Caco-2 (cell line): ENCODE data around the gene SIX5. TPM values are rescaled to one million over a fixed set of nuclear protein-coding genes. Genes with fewer than 3 reads are reported as not detected.

Experiments
- BruUV-seq: library from RNA; stranded (reverse); fragments of 400-500 nt; replicated peaks from 2 replicates; lab custom pipeline; 2021; lab: Mats Ljungman, UMichigan
- CTCF ChIA-PET: fragments of 300-600 bp; sonication (Branson Sonifier 250); formaldehyde crosslinking; loops from one replicate; lab custom pipeline; 2022; ENCODE audit warnings: antibody characterized with exemption; lab: Charles Lee
- POLR2A ChIA-PET: fragments of 300-600 bp; sonication (Branson Sonifier 250); formaldehyde crosslinking; loops from one replicate; lab custom pipeline; 2022; ENCODE audit warnings: antibody characterized with exemption; lab: Charles Lee
- DNase-seq, 2 experiments: peaks; one replicate each; pipeline versions ENCODE4 v3.0.0 to v3.0.0-alpha.2; 2020 to 2022
- H3K27me3 ChIP-seq: replicated peaks from 2 replicates; pipeline ENCODE4 v1.6.0; 2011; ENCODE audit warnings: low read length; ENCODE audit not compliant: control insufficient read depth, insufficient read depth
- H3K36me3 ChIP-seq: 2 replicates; pipeline ENCODE4 v1.5.1; 2011; ENCODE audit warnings: low read length; ENCODE audit not compliant: control insufficient read depth, insufficient read depth
- H3K4me1 ChIP-seq: fragments of 250-450 bp; sonication (Bioruptor Pico); 2 replicates; pipeline ENCODE4 v1.5.1; 2020; ENCODE audit warnings: mild to moderate bottlenecking
- H3K4me3 ChIP-seq: 2 replicates; pipeline ENCODE4 v1.5.1; 2011; ENCODE audit warnings: low read depth, mild to moderate bottlenecking, control low read depth, low read length
- H3K9me3 ChIP-seq: fragments of 250-450 bp; sonication (Bioruptor Pico); 2 replicates; pipeline ENCODE4 v1.5.1; 2020; ENCODE audit warnings: mild to moderate bottlenecking, moderate library complexity
- H3K27ac Mint-ChIP-seq: one replicate; pipeline ENCODE4 v1.8.0; 2022; ENCODE audit warnings: mixed read lengths; ENCODE audit not compliant: unreplicated experiment
- H3K27me3 Mint-ChIP-seq: one replicate; pipeline ENCODE4 v1.8.0; 2022; ENCODE audit warnings: mixed read lengths; ENCODE audit not compliant: insufficient read depth, unreplicated experiment
- H3K36me3 Mint-ChIP-seq: one replicate; pipeline ENCODE4 v1.8.0; 2022; ENCODE audit warnings: mild to moderate bottlenecking, mixed read lengths; ENCODE audit not compliant: insufficient read depth, unreplicated experiment
- H3K4me1 Mint-ChIP-seq: one replicate; pipeline ENCODE4 v1.8.0; 2022; ENCODE audit warnings: low read depth, mixed read lengths; ENCODE audit not compliant: unreplicated experiment
- H3K4me3 Mint-ChIP-seq: one replicate; pipeline ENCODE4 v1.8.0; 2022; ENCODE audit warnings: mild to moderate bottlenecking, moderate library complexity, mixed read lengths; ENCODE audit not compliant: unreplicated experiment
- H3K9me3 Mint-ChIP-seq: one replicate; pipeline ENCODE4 v1.8.0; 2022; ENCODE audit warnings: mixed read lengths; ENCODE audit not compliant: unreplicated experiment
- CTCF ChIP-seq, 2 experiments: fragments of 200-600 bp in 1 of 2; IDR thresholded peaks; 1 replicate in 1 of 2; 2 replicates in 1 of 2; pipeline versions ENCODE4 v1.5.1 to v1.8.0; 2011 to 2022; ENCODE audit warnings: antibody characterized with exemption in 1 of 2, control low read depth in 1 of 2, inconsistent platforms in 1 of 2, low read depth in 1 of 2, low read length in 1 of 2, mild to moderate bottlenecking in 1 of 2, moderate library complexity in 1 of 2; ENCODE audit not compliant: insufficient read depth in 1 of 2, severe bottlenecking in 1 of 2, unreplicated experiment in 1 of 2
- intact Hi-C: fragments of 100-400 bp; cut with micrococcal nuclease; formaldehyde crosslinking; loops from one replicate; pipeline ENCODE4 v1.10.0; 2022; ENCODE audit not compliant: unreplicated experiment
- total RNA-seq: library from RNA; stranded (reverse); gene quantifications from 2 replicates; pipeline ENCODE4 v1.2.3, GENCODE V29; 2022

SIX5 gene
- total RNA-seq, 1 experiment from 2014 or later = 28.6 TPM

- Mint-ChIP-seq H3K27me3 (no peaks in the 10 kb centered on the region), H3K27ac (peak within 1 kb of the TSS; percentile 79), H3K4me3 (peak within 1 kb of the TSS; percentile 92), H3K9me3 (no peaks in the 10 kb centered on the region), H3K4me1 (peaks cover 23% of the 10 kb centered on the region), H3K36me3 (peaks cover 54% of the 10 kb centered on the region)
- intact Hi-C loops = no loop called here
- POLR2A ChIA-PET = interaction anchor here (0.6 to 1.3 kb wide), 9 partner anchors 9 to 381 kb away, joined by 3 to 22 read pairs (median 4); partner anchors contain the start of genes DMPK, QPCTL, SIX5 and SYMPK
- Histone ChIP-seq H3K9me3 (no peaks in the 10 kb centered on the region), H3K27me3 (no peaks in the 10 kb centered on the region), H3K4me1 (peaks cover 3% of the 10 kb centered on the region; the same call in 1 of the 2 replicates), H3K4me3 (peak within 1 kb of the TSS; percentile 76), H3K36me3 (peaks cover 4% of the 10 kb centered on the region; the same call in 1 of the 2 replicates)
- DNase-seq = peak; percentile 100
- BruUV-seq = no TSS peak
- TF ChIP-seq CTCF (IDR thresholded peaks at IDR 0.05; ENCODE audit: insufficient read depth in 1 of 2, low read depth in 1 of 2, low read length in 1 of 2, severe bottlenecking in 1 of 2, unreplicated experiment in 1 of 2) = no peak
- CTCF ChIA-PET = interaction anchor here (0.6 to 1.7 kb wide), 8 partner anchors 10 to 285 kb away, joined by 3 to 33 read pairs (median 8); partner anchors contain the start of genes DMPK, SIX5 and SYMPK
Measured at GRCh38 chr19:45792470-45793177, 23.6 kb upstream of the SIX5 start, which contains the start of gene DMWD. TSS of gene DMWD (minus strand) at chr19:45792845. CDS start at chr19:45792756, 89 bp downstream.

GRCh38 chr19:45791744-45792469 lies 22.9 kb upstream of the SIX5 start:
- Histone ChIP-seq H3K36me3 (peaks cover 4% of the 10 kb centered on the region; the same call in 1 of the 2 replicates), H3K4me1 (peaks cover 3% of the 10 kb centered on the region; the same call in 1 of the 2 replicates), H3K27me3 (no peaks in the 10 kb centered on the region), H3K9me3 (no peaks in the 10 kb centered on the region), H3K4me3 (peak overlapping the region; percentile 76)
- peaks cover 23% of the 10 kb centered on the region for H3K4me1 Mint-ChIP-seq
- peak overlapping the region; percentile 92 for H3K4me3 Mint-ChIP-seq
- TSS peak; percentile 29 for BruUV-seq
- H3K27ac Mint-ChIP-seq = peak overlapping the region; percentile 79
- intact Hi-C loops = no loop called here
- no peaks in the 10 kb centered on the region for H3K9me3 Mint-ChIP-seq
- no peaks in the 10 kb centered on the region for H3K27me3 Mint-ChIP-seq
- POLR2A ChIA-PET = interaction anchor here (1.0 to 1.3 kb wide), 2 partner anchors 17 to 75 kb away, joined by 3 read pairs; no protein-coding TSS in a partner anchor
- CTCF ChIA-PET = interaction anchor here (1.0 to 1.7 kb wide), 4 partner anchors 13 to 25 kb away, joined by 3 to 33 read pairs (median 10); partner anchors contain the start of gene SIX5
- peaks cover 56% of the 10 kb centered on the region for H3K36me3 Mint-ChIP-seq
- DNase-seq = no peak
- TF ChIP-seq CTCF (IDR thresholded peaks at IDR 0.05; ENCODE audit: insufficient read depth in 1 of 2, low read depth in 1 of 2, low read length in 1 of 2, severe bottlenecking in 1 of 2, unreplicated experiment in 1 of 2) = no peak

- H3K27me3 ChIP-seq = no peaks in the 10 kb centered on the region
- POLR2A ChIA-PET = interaction anchor here (1.0 kb wide), 1 partner anchor 74 kb away, joined by 3 read pairs; no protein-coding TSS in a partner anchor
- H3K36me3 ChIP-seq = peaks cover 4% of the 10 kb centered on the region; the same call in 1 of the 2 replicates
- no TSS peak for BruUV-seq
- H3K9me3 Mint-ChIP-seq = no peaks in the 10 kb centered on the region
- no peak for TF ChIP-seq CTCF (IDR thresholded peaks at IDR 0.05; ENCODE audit: insufficient read depth in 1 of 2, low read depth in 1 of 2, low read length in 1 of 2, severe bottlenecking in 1 of 2, unreplicated experiment in 1 of 2)
- H3K4me1 Mint-ChIP-seq = peaks cover 23% of the 10 kb centered on the region
- no peaks in the 10 kb centered on the region for H3K27me3 Mint-ChIP-seq
- CTCF ChIA-PET = interaction anchor here (0.6 to 1.0 kb wide), 2 partner anchors 26 to 60 kb away, joined by 3 read pairs; partner anchors contain the start of gene FBXO46
- intact Hi-C loops = no loop called here
- H3K4me1 ChIP-seq = peaks cover 3% of the 10 kb centered on the region; the same call in 1 of the 2 replicates
- DNase-seq = no peak
- H3K9me3 ChIP-seq = no peaks in the 10 kb centered on the region
- no peak overlapping the region; the same call in none of the 2 replicates for H3K4me3 ChIP-seq
- H3K4me3 Mint-ChIP-seq = peak overlapping the region; percentile 92
- peaks cover 63% of the 10 kb centered on the region for H3K36me3 Mint-ChIP-seq
- peak overlapping the region; percentile 79 for H3K27ac Mint-ChIP-seq
Measured at GRCh38 chr19:45790942-45791341, 21.9 kb upstream of the SIX5 start.
